ENCODE measurements around the gene NHERF2. TPM values are rescaled to one million over a fixed set of nuclear protein-coding genes. Genes with fewer than 3 reads are reported as not detected.
"Not testable (repeated sequence)": the region's sequence is repeated elsewhere in the genome, so short reads cannot be mapped to it uniquely, and the experiment has no call there.

The NHERF2 gene
- total and polyA plus RNA-seq, 9 of the 15 experiments (the other 6 are each of a cell fraction or from before 2014, with no cell fraction given): 0.15 to 42.0 (median 12.5) TPM

DNA sequence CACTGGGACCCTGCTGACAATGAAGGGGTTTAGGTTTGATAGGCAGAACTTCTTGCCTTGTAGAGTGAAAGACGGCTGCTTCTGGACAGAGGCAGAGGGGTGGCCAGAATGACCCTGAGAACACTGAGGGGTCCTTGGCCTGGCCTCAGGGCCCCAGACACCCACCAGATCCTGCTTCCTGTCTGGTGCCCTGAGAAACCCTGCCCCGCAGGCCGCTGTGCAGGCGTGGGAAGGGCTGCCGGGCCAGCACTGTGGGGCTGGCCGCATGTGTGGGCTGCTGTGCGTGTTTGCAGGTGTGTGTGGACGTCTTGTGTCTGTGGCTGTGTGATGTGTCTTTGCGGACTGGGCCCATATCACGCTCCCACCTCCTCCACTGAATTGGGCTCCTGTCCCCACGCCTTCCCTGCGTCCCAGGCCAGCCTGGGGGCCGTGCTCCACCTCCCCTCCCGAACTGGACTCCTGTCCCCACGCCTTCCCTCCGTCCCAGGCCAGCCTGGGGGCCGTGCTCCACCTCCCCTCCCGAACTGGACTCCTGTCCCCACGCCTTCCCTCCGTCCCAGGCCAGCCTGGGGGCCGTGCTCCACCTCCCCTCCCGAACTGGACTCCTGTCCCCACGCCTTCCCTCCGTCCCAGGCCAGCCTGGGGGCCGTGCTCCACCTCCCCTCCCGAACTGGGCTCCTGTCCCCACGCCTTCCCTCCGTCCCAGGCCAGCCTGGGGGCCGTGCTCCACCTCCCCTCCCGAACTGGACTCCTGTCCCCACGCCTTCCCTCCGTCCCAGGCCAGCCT is 7.4 kb downstream of the NHERF2 start:
- H3K4me1 ChIP-seq (replicated peaks in 1 of 2; ENCODE audit: control insufficient read depth in 2 of 2, insufficient read depth in 2 of 2, low read length in 2 of 2): peaks cover 14 to 87% of the 10 kb centered on the region in 2 experiments
- ATAC-seq; H3K9me3 ChIP-seq (replicated peaks; ENCODE audit: control insufficient read depth, insufficient read depth, low read depth, low read length); H3K79me2 ChIP-seq (ENCODE audit: control insufficient read depth, insufficient read depth, low read length); H2AFZ ChIP-seq (ENCODE audit: low read depth, low read length); H3K9me1 ChIP-seq (ENCODE audit: control insufficient read depth, insufficient read depth, low read length); H3K27me3 ChIP-seq (ENCODE audit: control insufficient read depth in 2 of 2, insufficient read depth in 2 of 2, low read length in 2 of 2); intact Hi-C loops (cut with micrococcal nuclease); H4K20me1 ChIP-seq (replicated peaks; ENCODE audit: control insufficient read depth, insufficient read depth, low read length); POLR2A ChIA-PET; in situ Hi-C loops (cut with MboI); DNase-seq (ENCODE audit: extremely low read depth in 1 of 4, low spot score in 3 of 4); CTCF ChIA-PET (ENCODE audit: low intra/inter-chr PET ratio); FAIRE-seq; BruUV-seq (replicated peaks): not testable (repeated sequence)
- H3K4me3 ChIP-seq: peak overlapping the region; percentile 23; the same call in 1 of the 2 replicates
- TF ChIP-seq NR2C1 (IDR thresholded peaks at IDR 0.05) (peak; percentile 31; the same call in 1 of the 2 replicates), NR2C1 (tag; IDR thresholded peaks at IDR 0.05) (0 out of 2 replicates have a peak, but pooled peaks have one; percentile 15), ZFX (CRISPR knock-in tag; IDR thresholded peaks at IDR 0.05) (peak; percentile 32; the same call in 1 of the 2 replicates)
- peak overlapping the region; percentile 45 for H3K4me2 ChIP-seq (ENCODE audit: insufficient read depth, low read length)
- H3K36me3 ChIP-seq (ENCODE audit: control insufficient read depth, insufficient read depth, low read length): peaks cover 20% of the 10 kb centered on the region; the same call in 1 of the 3 replicates
- peak overlapping the region; percentile 50 to 86; a peak in 3 of 4 replicates for H3K9ac ChIP-seq (ENCODE audit: insufficient read depth in 1 of 2, low read depth in 2 of 2, low read length in 2 of 2)
- peak overlapping the region; percentile 41; the same call in 2 of the 3 replicates for H3K27ac ChIP-seq (ENCODE audit: extremely low read depth, low read depth, low read length)
- 81% methylated on average over 11 of the region's 32 CpGs for WGBS (ENCODE audit: insufficient coverage, low coverage, missing lambda C conversion rate)

All from K562 (cell line).